CD4-positive, alpha-beta T cell (primary cell): ENCODE results near the gene GPAM. TPM values are rescaled to one million over a fixed set of nuclear protein-coding genes. Genes with fewer than 3 reads are reported as not detected.

Source experiments
- ATAC-seq: fragments of 200-7000 bp; cut with Tn5 transposase; one replicate; pipeline ENCODE4 v1.10.0; 2022; ENCODE audit warnings: mild to moderate bottlenecking; ENCODE audit not compliant: poor library complexity
- CTCF ChIA-PET: fragments of 350-600 bp; sonication (Branson Sonifier 250); formaldehyde crosslinking; loops from one replicate; lab custom pipeline; 2021; ENCODE audit warnings: antibody characterized with exemption, inconsistent platforms; lab: Charles Lee
- POLR2A ChIA-PET: fragments of 350-600 bp; sonication (Branson Sonifier 250); formaldehyde crosslinking; loops from one replicate; lab custom pipeline; 2021; ENCODE audit warnings: antibody characterized with exemption, inconsistent platforms; lab: Charles Lee
- DNase-seq, 14 experiments: peaks; one replicate each; pipeline ENCODE4 v3.0.0-alpha.2; 2013 to 2020; ENCODE audit warnings: mixed read lengths in 2 of 14
- H3K27ac ChIP-seq, 2 donors: one replicate each; pipeline versions ENCODE4 v1.5.1 to v1.7.0; 2013; ENCODE audit warnings: low read length in 2 of 2, low read depth in 1 of 2, mild to moderate bottlenecking in 1 of 2
- H3K27me3 ChIP-seq, 2 experiments: 1 replicate in 1 of 2; 2 replicates in 1 of 2; pipeline versions ENCODE4 v1.6.1 to v1.7.0; 2013; ENCODE audit warnings: low read length in 2 of 2, control low read depth in 1 of 2, mild to moderate bottlenecking in 1 of 2, moderate library complexity in 1 of 2; ENCODE audit not compliant: insufficient read depth in 2 of 2, control insufficient read depth in 1 of 2
- H3K36me3 ChIP-seq: one replicate; pipeline ENCODE4 v1.6.1; 2013; ENCODE audit warnings: low read length, control low read depth; ENCODE audit not compliant: insufficient read depth
- H3K4me1 ChIP-seq: one replicate; pipeline ENCODE4 v1.6.1; 2013; ENCODE audit warnings: low read length, control low read depth; ENCODE audit not compliant: insufficient read depth
- H3K4me3 ChIP-seq: one replicate; pipeline ENCODE4 v1.5.1; 2013; ENCODE audit warnings: mild to moderate bottlenecking, low read length, moderate library complexity
- H3K9me3 ChIP-seq, 2 experiments: 1 replicate in 1 of 2; 2 replicates in 1 of 2; pipeline versions ENCODE4 v1.6.1 to v1.7.0; 2013; ENCODE audit warnings: low read length in 2 of 2, mild to moderate bottlenecking in 2 of 2, control low read depth in 1 of 2, moderate library complexity in 1 of 2; ENCODE audit not compliant: control insufficient read depth in 1 of 2, insufficient read depth in 1 of 2
- H3K27ac Mint-ChIP-seq: one replicate; pipeline ENCODE4 v1.8.0; 2020; ENCODE audit warnings: mixed read lengths
- H3K27me3 Mint-ChIP-seq: one replicate; pipeline ENCODE4 v1.8.0; 2021; ENCODE audit warnings: mixed read lengths
- H3K36me3 Mint-ChIP-seq: one replicate; pipeline ENCODE4 v1.8.0; 2021; ENCODE audit warnings: low read depth, mixed read lengths
- H3K4me1 Mint-ChIP-seq: one replicate; pipeline ENCODE4 v1.8.0; 2021; ENCODE audit warnings: low read depth, mixed read lengths
- H3K4me3 Mint-ChIP-seq: one replicate; pipeline ENCODE4 v1.8.0; 2020; ENCODE audit warnings: mild to moderate bottlenecking, mixed read lengths
- H3K9me3 Mint-ChIP-seq: one replicate; pipeline ENCODE4 v1.8.0; 2020; ENCODE audit warnings: mixed read lengths
- intact Hi-C, 2 experiments: fragments of 100-400 bp; cut with DNase I in 1 of 2; cut with micrococcal nuclease in 1 of 2; formaldehyde crosslinking; loops; one replicate each; pipeline versions ENCODE4 v1.15.1 to v1.9.0; 2023 to 2025; cut with DNase I, micrococcal nuclease
- total RNA-seq, 174 experiments: library from RNA in 2 of 174; stranded (reverse) in 2 of 174; gene quantifications; one replicate each; pipeline ENCODE4 v1.2.3 and lab custom pipeline; 2021 to 2026
- TF ChIP-seq, protein P1 (sequence below): fragments of 200-600 bp; IDR thresholded peaks from one replicate; pipeline ENCODE4 v1.8.0; 2022; ENCODE audit warnings: antibody characterized with exemption, mild to moderate bottlenecking

The GPAM gene
- total RNA-seq, 2 experiments from 2014 or later: 4.8 to 6.7 TPM

DNA sequence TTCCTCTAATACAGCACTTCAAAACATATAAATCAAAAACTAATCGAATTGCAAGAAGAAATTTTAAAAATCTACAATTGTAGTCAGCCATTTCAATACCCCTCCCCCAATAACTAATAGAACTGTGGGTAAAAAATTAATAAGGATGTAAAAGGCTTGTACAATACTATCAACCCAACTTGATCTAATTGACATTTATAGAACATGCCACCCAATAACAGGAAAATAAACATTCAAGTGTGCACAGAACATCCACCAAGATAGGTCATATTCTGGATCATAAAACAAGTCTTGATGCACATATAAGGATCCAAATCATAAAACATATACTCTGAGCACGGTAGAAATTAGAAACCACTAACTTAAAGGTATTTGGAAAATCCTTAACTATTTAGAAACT, 4.0 kb upstream of the GPAM start:
- no peaks in the 10 kb centered on the region for H3K36me3 ChIP-seq
- H3K4me3 Mint-ChIP-seq: no peak overlapping the region
- H3K36me3 Mint-ChIP-seq: peaks cover 13% of the 10 kb centered on the region
- H3K9me3 ChIP-seq: peaks cover 0 to 4% of the 10 kb centered on the region in 2 experiments
- ATAC-seq (no peak), DNase-seq (no peak)
- H3K4me1 Mint-ChIP-seq: peaks cover 28% of the 10 kb centered on the region
- ChIA-PET POLR2A (no interaction called here), CTCF (no interaction called here)
- peaks cover 18% of the 10 kb centered on the region for H3K27me3 Mint-ChIP-seq
- intact Hi-C loops: loop anchor here in 1 of 2 experiments (10.0 kb wide), 2 partner anchors 1963 to 1987 kb away; partner anchors contain the start of genes CCDC186 and TDRD1
- peaks cover 7% of the 10 kb centered on the region for H3K9me3 Mint-ChIP-seq
- no peaks in the 10 kb centered on the region for H3K27me3 ChIP-seq
- no peak overlapping the region for H3K4me3 ChIP-seq
- TF ChIP-seq, protein P1, sequence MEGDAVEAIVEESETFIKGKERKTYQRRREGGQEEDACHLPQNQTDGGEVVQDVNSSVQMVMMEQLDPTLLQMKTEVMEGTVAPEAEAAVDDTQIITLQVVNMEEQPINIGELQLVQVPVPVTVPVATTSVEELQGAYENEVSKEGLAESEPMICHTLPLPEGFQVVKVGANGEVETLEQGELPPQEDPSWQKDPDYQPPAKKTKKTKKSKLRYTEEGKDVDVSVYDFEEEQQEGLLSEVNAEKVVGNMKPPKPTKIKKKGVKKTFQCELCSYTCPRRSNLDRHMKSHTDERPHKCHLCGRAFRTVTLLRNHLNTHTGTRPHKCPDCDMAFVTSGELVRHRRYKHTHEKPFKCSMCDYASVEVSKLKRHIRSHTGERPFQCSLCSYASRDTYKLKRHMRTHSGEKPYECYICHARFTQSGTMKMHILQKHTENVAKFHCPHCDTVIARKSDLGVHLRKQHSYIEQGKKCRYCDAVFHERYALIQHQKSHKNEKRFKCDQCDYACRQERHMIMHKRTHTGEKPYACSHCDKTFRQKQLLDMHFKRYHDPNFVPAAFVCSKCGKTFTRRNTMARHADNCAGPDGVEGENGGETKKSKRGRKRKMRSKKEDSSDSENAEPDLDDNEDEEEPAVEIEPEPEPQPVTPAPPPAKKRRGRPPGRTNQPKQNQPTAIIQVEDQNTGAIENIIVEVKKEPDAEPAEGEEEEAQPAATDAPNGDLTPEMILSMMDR: no peak
- no peak overlapping the region for H3K27ac Mint-ChIP-seq
- H3K27ac ChIP-seq: no peak overlapping the region
- H3K4me1 ChIP-seq: peaks cover 12% of the 10 kb centered on the region

- Histone ChIP-seq H3K27ac (no peak overlapping the region), H3K4me1 (peaks cover 12% of the 10 kb centered on the region), H3K27me3 (no peaks in the 10 kb centered on the region), H3K9me3 (peaks cover 0 to 4% of the 10 kb centered on the region in 2 experiments), H3K36me3 (no peaks in the 10 kb centered on the region), H3K4me3 (no peak overlapping the region)
- DNase-seq (no peak), ATAC-seq (no peak)
- Mint-ChIP-seq H3K36me3 (peaks cover 13% of the 10 kb centered on the region), H3K4me3 (peak overlapping the region; percentile 62), H3K27me3 (peaks cover 17% of the 10 kb centered on the region), H3K4me1 (peaks cover 33% of the 10 kb centered on the region), H3K27ac (no peak overlapping the region), H3K9me3 (peaks cover 7% of the 10 kb centered on the region)
- intact Hi-C loops: loop anchor here in 1 of 2 experiments (2.0 to 10.0 kb wide), 4 partner anchors 189 to 1989 kb away; partner anchors contain the start of genes ACSL5, CCDC186, TDRD1 and VTI1A
- ChIA-PET POLR2A (no interaction called here), CTCF (no interaction called here)
- TF ChIP-seq, protein P1: no peak
Observed at GRCh38 chr10:112185959-112186358, 2.4 kb upstream of the GPAM start.

GRCh38 chr10:112184379-112184778, 814 bp upstream of the GPAM start:
- peaks cover 7% of the 10 kb centered on the region for H3K9me3 Mint-ChIP-seq
- H3K4me3 ChIP-seq: peak overlapping the region; percentile 70
- peaks cover 10% of the 10 kb centered on the region for H3K36me3 ChIP-seq
- TF ChIP-seq, protein P1: no peak
- H3K27me3 Mint-ChIP-seq: peaks cover 14% of the 10 kb centered on the region
- peak overlapping the region in 1 of 2 donors; percentile 65 for H3K27ac ChIP-seq
- peaks cover 36% of the 10 kb centered on the region for H3K4me1 Mint-ChIP-seq
- no peaks in the 10 kb centered on the region for H3K27me3 ChIP-seq
- peaks cover 28% of the 10 kb centered on the region for H3K36me3 Mint-ChIP-seq
- no peak for ATAC-seq
- peaks cover 12% of the 10 kb centered on the region for H3K4me1 ChIP-seq
- DNase-seq: no peak
- CTCF ChIA-PET: no interaction called here
- peaks cover 0 to 4% of the 10 kb centered on the region in 2 experiments for H3K9me3 ChIP-seq
- peak overlapping the region; percentile 95 for H3K27ac Mint-ChIP-seq
- POLR2A ChIA-PET: interaction anchor here (1.0 to 1.6 kb wide), 6 partner anchors 13 to 1989 kb away, joined by 3 to 8 read pairs (median 4); partner anchors contain the start of genes ACSL5, BBIP1, CCDC186 and VTI1A
- peak overlapping the region; percentile 95 for H3K4me3 Mint-ChIP-seq
- intact Hi-C loops: loop anchor here (2.0 to 10.0 kb wide), 5 partner anchors 190 to 1990 kb away; partner anchors contain the start of genes VTI1A (in 2 of the 2), ZDHHC6 (in 2 of the 2), ACSL5 (in 1 of the 2) and CCDC186 (in 1 of the 2)
